ENCODE results near the gene ARMC3. TPM values are rescaled to one million over a fixed set of nuclear protein-coding genes. Genes with fewer than 3 reads are reported as not detected.
A peak's percentile ranks its signal among the peaks of the same experiment; 100 is the strongest.
"Not testable (repeated sequence)": the region's sequence is repeated elsewhere in the genome, so short reads cannot be mapped to it uniquely, and the experiment has no call there.

The ARMC3 gene
- total and polyA plus RNA-seq, 8 donors, result 0.05 to 0.25 TPM; not detected in 6

DNA sequence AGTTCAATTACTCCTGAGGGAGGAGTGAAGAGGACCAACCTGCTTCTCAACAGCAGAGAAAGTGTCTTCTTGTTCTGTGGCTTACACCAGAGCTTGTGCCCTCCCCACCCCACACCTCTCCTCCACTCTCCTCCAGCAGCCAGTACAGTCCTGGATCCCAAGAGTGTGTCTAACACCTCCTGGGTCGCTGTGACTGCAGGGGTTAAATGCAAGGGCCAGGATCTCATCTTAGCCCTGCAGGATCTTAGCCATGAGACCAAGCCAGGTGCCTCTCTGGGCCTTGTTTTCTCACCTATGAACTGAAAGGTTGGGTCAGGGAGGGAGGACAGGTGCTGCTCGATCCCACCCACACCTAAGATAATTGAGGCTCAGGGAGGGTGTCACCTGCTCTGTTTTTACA, 133.1 kb downstream of the ARMC3 start:
- DNase-seq, result no peak
- Histone ChIP-seq H3K27me3 (no peaks in the 10 kb centered on the region), H3K9me3 (no peaks in the 10 kb centered on the region), H3K4me3 (no peak overlapping the region), H3K4me1 (peaks cover 0 to 14% (median 10%) of the 10 kb centered on the region in 3 donors), H3K36me3 (no peaks in the 10 kb centered on the region), H3K27ac (no peak overlapping the region)
- intact Hi-C loops (cut with DNase I), result no loop called here
- TF ChIP-seq, protein P1, sequence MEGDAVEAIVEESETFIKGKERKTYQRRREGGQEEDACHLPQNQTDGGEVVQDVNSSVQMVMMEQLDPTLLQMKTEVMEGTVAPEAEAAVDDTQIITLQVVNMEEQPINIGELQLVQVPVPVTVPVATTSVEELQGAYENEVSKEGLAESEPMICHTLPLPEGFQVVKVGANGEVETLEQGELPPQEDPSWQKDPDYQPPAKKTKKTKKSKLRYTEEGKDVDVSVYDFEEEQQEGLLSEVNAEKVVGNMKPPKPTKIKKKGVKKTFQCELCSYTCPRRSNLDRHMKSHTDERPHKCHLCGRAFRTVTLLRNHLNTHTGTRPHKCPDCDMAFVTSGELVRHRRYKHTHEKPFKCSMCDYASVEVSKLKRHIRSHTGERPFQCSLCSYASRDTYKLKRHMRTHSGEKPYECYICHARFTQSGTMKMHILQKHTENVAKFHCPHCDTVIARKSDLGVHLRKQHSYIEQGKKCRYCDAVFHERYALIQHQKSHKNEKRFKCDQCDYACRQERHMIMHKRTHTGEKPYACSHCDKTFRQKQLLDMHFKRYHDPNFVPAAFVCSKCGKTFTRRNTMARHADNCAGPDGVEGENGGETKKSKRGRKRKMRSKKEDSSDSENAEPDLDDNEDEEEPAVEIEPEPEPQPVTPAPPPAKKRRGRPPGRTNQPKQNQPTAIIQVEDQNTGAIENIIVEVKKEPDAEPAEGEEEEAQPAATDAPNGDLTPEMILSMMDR (IDR thresholded peaks at IDR 0.05), result no peak
- WGBS, 2 donors, result 32 to 47% methylated on average over 2 of the region's 2 CpGs
- no peak for ATAC-seq
- FAIRE-seq, result no peak

DNA sequence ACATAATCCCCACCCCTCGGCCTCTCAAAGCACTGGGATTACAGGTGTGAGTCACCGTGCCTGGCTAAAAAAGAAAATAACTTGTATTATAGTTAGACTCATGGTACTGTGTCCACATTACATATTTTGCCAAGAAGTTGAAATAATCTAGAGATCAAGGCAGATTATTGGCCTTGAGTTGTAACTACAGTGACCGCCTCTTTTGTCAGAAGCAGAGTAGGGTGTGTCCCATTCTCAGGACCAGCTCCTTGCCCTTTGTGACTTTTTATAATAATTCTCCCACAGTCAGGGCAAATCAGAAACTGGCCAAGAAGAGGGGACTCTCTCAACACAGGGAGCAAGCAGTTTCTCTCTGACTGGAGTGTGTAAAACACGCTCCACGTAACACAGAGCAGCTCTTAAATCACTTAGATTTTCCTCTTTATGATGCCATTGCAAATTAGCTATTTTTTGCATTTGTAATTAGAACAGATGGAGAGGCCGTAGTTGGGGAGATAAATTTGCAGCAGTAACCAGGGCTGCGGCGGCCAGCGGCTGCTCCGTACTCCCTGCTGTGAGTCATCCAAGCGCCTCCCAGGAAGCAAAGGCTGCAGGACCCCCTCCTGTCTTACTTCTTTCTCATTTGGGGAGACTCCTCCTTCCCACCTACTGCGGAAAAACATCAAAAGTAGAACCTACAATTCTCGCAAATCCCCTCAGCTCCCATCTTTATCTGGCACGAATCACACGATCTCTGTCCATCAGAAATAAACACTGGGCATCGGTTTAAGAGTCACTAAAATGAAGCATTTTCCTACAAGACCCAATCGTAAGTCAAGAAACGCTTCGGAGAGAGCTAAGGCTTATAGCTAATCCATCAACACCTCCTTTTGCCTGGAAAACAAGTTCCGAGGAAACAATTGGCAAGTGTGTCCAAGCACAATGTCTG, 135.5 kb downstream of the ARMC3 start:
- no peak for DNase-seq
- intact Hi-C loops (cut with DNase I), result no loop called here
- no peaks in the 10 kb centered on the region for H3K36me3 ChIP-seq
- FAIRE-seq, result no peak
- no peaks in the 10 kb centered on the region for H3K27me3 ChIP-seq
- H3K4me3 ChIP-seq, result no peak overlapping the region
- 85 to 88% methylated on average over 20 of the region's 20 CpGs for WGBS, 2 donors
- H3K27ac ChIP-seq, result no peak overlapping the region
- TF ChIP-seq, protein P1 (IDR thresholded peaks at IDR 0.05), result no peak
- H3K4me1 ChIP-seq, result peaks cover 0 to 15% (median 12%) of the 10 kb centered on the region in 3 donors
- peak in 1 of 4 donors; percentile 10 for ATAC-seq
- H3K9me3 ChIP-seq, result no peaks in the 10 kb centered on the region

DNA sequence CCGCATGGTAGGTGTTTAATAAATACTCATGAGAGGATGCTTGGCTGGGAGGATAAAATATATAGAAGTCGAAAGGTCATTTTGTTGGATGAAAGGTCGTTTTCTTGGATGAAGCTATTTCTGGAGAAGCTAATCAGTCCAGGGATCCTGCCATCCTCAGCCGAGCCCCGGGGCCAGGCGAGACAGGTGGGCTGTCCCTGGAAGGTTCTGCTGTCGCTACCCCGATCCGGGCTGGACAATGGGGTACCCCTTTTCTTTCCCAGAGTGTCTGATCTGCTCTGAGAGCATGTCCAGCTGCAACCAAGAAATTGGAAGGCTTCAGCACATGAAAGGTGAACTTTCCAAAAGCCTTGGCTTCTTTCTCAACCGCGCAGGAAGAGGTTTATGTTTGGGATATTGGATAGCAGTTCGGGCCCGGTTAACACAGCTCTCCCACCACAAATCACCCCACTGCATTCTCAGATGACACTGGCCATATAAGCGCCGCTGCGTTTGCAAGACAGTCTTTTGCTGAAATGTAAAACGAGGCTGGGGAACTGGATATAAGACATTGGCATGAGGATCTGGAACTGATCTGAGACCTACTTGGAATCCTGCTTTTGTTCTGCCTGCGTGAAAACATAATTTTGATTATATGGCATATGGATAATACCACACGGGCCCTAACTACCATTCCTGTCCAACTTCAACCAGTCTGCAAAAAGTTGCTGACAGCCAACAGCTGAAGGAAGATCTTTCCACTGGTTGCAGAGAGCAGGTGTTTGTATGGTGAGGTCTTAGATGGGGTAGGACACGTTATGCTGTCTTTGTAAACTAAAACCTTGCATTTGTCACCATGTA, 136.3 kb downstream of the ARMC3 start:
- 94% methylated on average over 20 of the region's 20 CpGs for WGBS, 2 donors
- TF ChIP-seq, protein P1 (IDR thresholded peaks at IDR 0.05), result no peak
- DNase-seq, result no peak
- Histone ChIP-seq H3K36me3 (no peaks in the 10 kb centered on the region), H3K4me3 (no peak overlapping the region), H3K27ac (no peak overlapping the region), H3K27me3 (no peaks in the 10 kb centered on the region), H3K9me3 (no peaks in the 10 kb centered on the region), H3K4me1 (peaks cover 0 to 15% (median 12%) of the 10 kb centered on the region in 3 donors)
- ATAC-seq, result no peak
- no peak for FAIRE-seq
- intact Hi-C loops (cut with DNase I), result no loop called here

DNA sequence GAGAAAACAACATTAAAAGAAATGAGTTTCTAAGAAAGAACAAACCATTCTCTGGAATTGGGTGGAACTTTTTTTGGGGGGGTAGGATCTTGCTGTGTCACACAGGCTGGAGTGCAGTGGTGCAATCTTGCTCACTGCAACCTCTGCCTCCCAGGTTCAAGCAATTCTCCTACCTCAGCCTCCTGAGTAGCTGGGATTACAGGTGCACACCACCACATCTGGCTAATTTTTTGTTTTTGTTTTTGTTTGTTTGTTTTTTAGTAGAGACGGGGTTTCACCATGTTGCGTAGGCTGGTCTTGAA, 136.9 kb downstream of the ARMC3 start:
- ATAC-seq; H3K27me3 ChIP-seq; H3K36me3 ChIP-seq; intact Hi-C loops (cut with DNase I); H3K4me3 ChIP-seq; FAIRE-seq; H3K9me3 ChIP-seq; DNase-seq: not testable (repeated sequence)
- peak overlapping the region in 2 of 4 donors; percentile 64 to 74 for H3K27ac ChIP-seq
- WGBS, 2 donors, result 88 to 93% methylated on average over 2 of the region's 2 CpGs
- peaks cover 0 to 15% (median 12%) of the 10 kb centered on the region in 3 donors for H3K4me1 ChIP-seq

DNA sequence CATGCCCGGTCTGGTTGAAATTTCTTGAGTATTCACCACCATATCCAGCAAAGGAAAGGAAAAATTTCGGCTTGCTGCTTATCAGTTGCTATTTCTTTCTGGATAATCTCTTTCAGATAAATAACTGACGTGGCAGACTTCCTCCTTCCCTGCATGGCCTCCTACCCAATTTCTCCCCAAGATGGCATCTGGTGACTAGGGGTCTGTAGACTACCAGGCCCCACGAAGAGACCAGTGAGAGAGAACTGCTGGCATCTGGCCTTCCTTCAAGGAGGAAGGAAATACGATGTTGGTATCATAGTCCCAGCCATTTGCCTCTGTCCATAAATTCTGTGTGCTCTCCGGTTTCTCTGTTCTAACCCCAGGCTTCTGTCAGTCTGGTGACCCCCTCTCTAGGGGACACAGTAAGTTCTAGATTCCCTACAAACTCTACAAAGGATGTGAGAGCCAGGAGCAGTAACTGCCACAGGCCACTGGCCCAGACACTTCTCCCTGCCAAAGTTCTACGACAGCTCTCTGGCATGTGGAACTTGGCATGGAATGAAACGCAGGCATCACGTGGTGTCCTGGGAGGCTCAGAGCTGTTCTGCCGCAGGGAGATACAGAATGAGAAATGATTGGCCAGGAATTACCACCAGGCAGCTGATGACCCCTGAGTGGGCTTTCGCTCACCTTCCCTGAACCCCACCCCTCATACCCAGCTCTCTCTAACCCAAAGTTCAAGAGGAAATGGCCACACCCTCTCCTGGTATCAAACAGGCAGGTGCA, 137.5 kb downstream of the ARMC3 start:
- H3K4me1 ChIP-seq, result peaks cover 0 to 15% (median 12%) of the 10 kb centered on the region in 3 donors
- H3K9me3 ChIP-seq, result no peaks in the 10 kb centered on the region
- TF ChIP-seq, protein P1 (IDR thresholded peaks at IDR 0.05), result no peak
- H3K27me3 ChIP-seq, result no peaks in the 10 kb centered on the region
- 20 to 25% methylated on average over 11 of the region's 11 CpGs for WGBS, 2 donors
- H3K4me3 ChIP-seq, result no peak overlapping the region
- DNase-seq, result peak; percentile 69 to 87 (median 84)
- intact Hi-C loops (cut with DNase I), result no loop called here
- H3K27ac ChIP-seq, result peak overlapping the region in 3 of 4 donors; percentile 19 to 74 (median 64)
- FAIRE-seq, result no peak
- ATAC-seq, result peak; percentile 97 to 98 (median 98)
- no peaks in the 10 kb centered on the region for H3K36me3 ChIP-seq
